K562 (cell line): ENCODE results near the gene GLIPR1. TPM values are rescaled to one million over a fixed set of nuclear protein-coding genes. Genes with fewer than 3 reads are reported as not detected.

Experiments used
- ATAC-seq: fragments of 200-7000 bp; cut with Tn5 transposase; 3 replicates; pipeline ENCODE4 v1.9.1; 2020; ENCODE audit warnings: moderate library complexity
- BruUV-seq: library from RNA; stranded (reverse); fragments of 400-500 nt; replicated peaks from 2 replicates; lab custom pipeline; 2021; lab: Mats Ljungman, UMichigan
- CTCF ChIA-PET: fragments of 300-600 bp; formaldehyde crosslinking; extraction: SDS; loops from one replicate; lab custom pipeline; 2021; ENCODE audit warnings: low intra/inter-chr PET ratio; lab: Yijun Ruan, JAX
- POLR2A ChIA-PET: fragments of 300-600, 350-650 bp; sonication (Branson Sonifier 250); formaldehyde crosslinking; extraction: SDS; loops from one replicate; lab custom pipeline; 2021; ENCODE audit warnings: antibody characterized with exemption, inconsistent platforms; lab: Yijun Ruan, JAX
- DNase-seq, 4 experiments: peaks; one replicate each; pipeline versions ENCODE4 v3.0.0 to v3.0.0-alpha.2; 2011 to 2018; ENCODE audit warnings: low spot score in 3 of 4, mixed read lengths in 3 of 4; ENCODE audit errors: extremely low read depth in 1 of 4
- FAIRE-seq: peaks from 2 replicates; lab custom pipeline; 2011; peaks lifted over from hg19 to GRCh38; lab: Jason Lieb, UNC
- H2AFZ ChIP-seq: 2 replicates; pipeline ENCODE4 v1.6.0; 2011; ENCODE audit warnings: low read depth, low read length, control low read depth, inconsistent platforms
- H3K27ac ChIP-seq: fragments of 200-600 bp; 3 replicates; pipeline ENCODE4 v1.8.0; 2011; ENCODE audit warnings: low read depth, mild to moderate bottlenecking, control low read depth, inconsistent platforms, low read length, moderate library complexity, mixed read lengths; ENCODE audit errors: extremely low read depth
- H3K27me3 ChIP-seq, 2 experiments: fragments of 300-600 bp in 1 of 2; 2 replicates in 1 of 2; 3 replicates in 1 of 2; pipeline versions ENCODE4 v1.6.0 to v1.8.0; 2011; ENCODE audit warnings: inconsistent platforms in 2 of 2, low read length in 2 of 2, mild to moderate bottlenecking in 1 of 2, mixed read lengths in 1 of 2, moderate library complexity in 1 of 2; ENCODE audit not compliant: control insufficient read depth in 2 of 2, insufficient read depth in 2 of 2
- H3K36me3 ChIP-seq: fragments of 300-600 bp; 3 replicates; pipeline ENCODE4 v1.8.0; 2011; ENCODE audit warnings: mild to moderate bottlenecking, low read length, inconsistent platforms; ENCODE audit not compliant: control insufficient read depth, insufficient read depth
- H3K4me1 ChIP-seq, 2 experiments: fragments of 200-600 bp in 1 of 2; replicated peaks in 1 of 2; 2 replicates in 1 of 2; 3 replicates in 1 of 2; pipeline versions ENCODE4 v1.5.1 to v1.8.0; 2011; ENCODE audit warnings: inconsistent platforms in 2 of 2, low read length in 2 of 2, mild to moderate bottlenecking in 1 of 2, mixed read lengths in 1 of 2, moderate library complexity in 1 of 2; ENCODE audit not compliant: control insufficient read depth in 2 of 2, insufficient read depth in 2 of 2
- H3K4me2 ChIP-seq: 2 replicates; pipeline ENCODE4 v1.6.1; 2011; ENCODE audit warnings: low read length, control low read depth, inconsistent platforms, mixed read lengths; ENCODE audit not compliant: insufficient read depth
- H3K4me3 ChIP-seq: fragments of 200-600 bp; sonication (generic), shearing (Covaris generic); 2 replicates; pipeline ENCODE4 v1.5.1; 2016; ENCODE audit warnings: control low read depth, inconsistent platforms
- H3K79me2 ChIP-seq: fragments of 200-600 bp; 3 replicates; pipeline ENCODE4 v1.8.0; 2011; ENCODE audit warnings: low read length, inconsistent platforms; ENCODE audit not compliant: control insufficient read depth, insufficient read depth
- H3K9ac ChIP-seq, 2 experiments: 2 replicates each; pipeline versions ENCODE4 v1.6.0 to v1.6.1; 2011; ENCODE audit warnings: low read depth in 2 of 2, low read length in 2 of 2, control low read depth in 1 of 2, inconsistent platforms in 1 of 2, mild to moderate bottlenecking in 1 of 2, mixed read lengths in 1 of 2; ENCODE audit not compliant: insufficient read depth in 1 of 2
- H3K9me1 ChIP-seq: one replicate; pipeline ENCODE4 v1.6.0; 2011; ENCODE audit warnings: inconsistent platforms, mild to moderate bottlenecking, low read length, moderate library complexity; ENCODE audit not compliant: control insufficient read depth, insufficient read depth
- H3K9me3 ChIP-seq: replicated peaks from 2 replicates; pipeline ENCODE4 v1.5.1; 2011; ENCODE audit warnings: low read depth, low read length, inconsistent platforms; ENCODE audit not compliant: control insufficient read depth, insufficient read depth
- H4K20me1 ChIP-seq: replicated peaks from 2 replicates; pipeline ENCODE4 v1.6.1; 2011; ENCODE audit warnings: low read length, inconsistent platforms, mixed read lengths; ENCODE audit not compliant: control insufficient read depth, insufficient read depth
- EHMT2 ChIP-seq: fragments of 450-650 bp; IDR thresholded peaks from 2 replicates; pipeline ENCODE4 v1.6.1; 2018; ENCODE audit warnings: antibody characterized with exemption
- POLR3G ChIP-seq: IDR thresholded peaks from 2 replicates; pipeline ENCODE4 v1.6.1; 2011; ENCODE audit not compliant: insufficient read length, insufficient replicate concordance; ENCODE audit errors: extremely low read depth
- SRSF3 ChIP-seq: fragments of 200-400 bp; formaldehyde crosslinking; IDR thresholded peaks from 2 replicates; pipeline ENCODE4 v1.6.1; 2016; ENCODE audit warnings: mild to moderate bottlenecking, low read length, moderate library complexity; ENCODE audit not compliant: insufficient read depth
- WGBS: fragments of 100-300 bp; shearing (Covaris generic); methylation state at CpG from one replicate; pipeline ENCODE4 v1.1.6; 2016; ENCODE audit warnings: low coverage, mixed read lengths; ENCODE audit not compliant: insufficient coverage; ENCODE audit errors: missing lambda C conversion rate; 5-methylcytosine and 5-hydroxymethylcytosine counted together
- in situ Hi-C: fragments of 300-500 bp; cut with MboI; formaldehyde crosslinking; loops from 4 replicates; pipeline ENCODE4 v1.15.0; 2018; ENCODE audit warnings: inconsistent platforms, mixed read lengths
- intact Hi-C: fragments of 100-400 bp; cut with micrococcal nuclease; formaldehyde crosslinking; loops from 2 replicates; pipeline ENCODE4 v1.14.2; 2022
- polyA plus RNA-seq, 8 experiments: library from polyadenylated mRNA; depleted of rRNA in 4 of 8; stranded (reverse) in 5 of 8; unstranded in 3 of 8; fragments of >200 nt; fragmentation: Nextera tagmentation in 2 of 8; fragmentation: Illumina TruSeq in 1 of 8; extraction: Ambion mirVana in 2 of 8; extraction: Trizol in 1 of 8; gene quantifications; 2 replicates each; pipeline versions ENCODE4 v1.2.1 to v1.2.3, GENCODE V29; 2011 to 2014; ENCODE audit warnings: inconsistent platforms in 1 of 8, missing spikeins in 1 of 8
- total RNA-seq, 7 experiments: library from RNA; depleted of rRNA in 6 of 7; stranded (reverse); fragments of >200 nt in 6 of 7; fragmentation: Illumina TruSeq in 2 of 7; extraction: Trizol in 2 of 7; gene quantifications; 2 replicates each; pipeline versions ENCODE4 v1.2.1 to v1.2.3, GENCODE V29; 2011 to 2021; ENCODE audit warnings: low replicate concordance in 1 of 7
- TF ChIP-seq, protein P1 (sequence below): fragments of 250-450 bp; sonication (Bioruptor Pico); IDR thresholded peaks from 2 replicates; pipeline ENCODE4 v1.5.0; 2021
- TF ChIP-seq, protein P2 (sequence below): fragments of 200-600 bp; sonication (generic); IDR thresholded peaks from one replicate; pipeline ENCODE4 v1.6.1; 2012; ENCODE audit warnings: mild to moderate bottlenecking, low read depth, low read length, inconsistent platforms

GLIPR1 gene
- total and polyA plus RNA-seq, 9 of the 15 experiments (the other 6 are each of a cell fraction or from before 2014, with no cell fraction given): 0.26 to 2.1 (median 1.2) TPM

DNA sequence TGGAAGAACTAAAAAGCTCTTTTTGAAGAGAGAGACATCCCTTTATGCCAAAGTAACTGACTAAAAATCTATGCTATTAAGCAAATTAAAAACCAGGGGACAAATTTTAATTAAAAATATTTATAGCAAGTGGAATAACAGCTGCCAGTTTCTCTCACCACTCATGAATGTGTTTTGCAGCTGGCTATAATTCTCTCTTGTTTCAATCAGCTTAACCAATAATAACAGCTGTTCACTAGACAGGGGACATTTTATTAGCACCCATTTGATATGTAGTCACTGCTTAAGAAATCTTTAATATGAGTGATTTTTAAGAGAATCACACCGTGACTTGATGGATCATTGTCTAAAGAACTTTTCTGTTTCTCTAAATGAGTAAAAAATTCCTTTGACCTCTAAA, 65.1 kb downstream of the GLIPR1 start:
- Histone ChIP-seq H3K27ac (no peak overlapping the region), H4K20me1 (no peaks in the 10 kb centered on the region), H3K4me1 (no peaks in the 10 kb centered on the region), H3K36me3 (no peaks in the 10 kb centered on the region), H3K9me1 (no peaks in the 10 kb centered on the region), H3K4me2 (no peak overlapping the region), H3K79me2 (no peaks in the 10 kb centered on the region), H3K4me3 (no peak overlapping the region), H3K9me3 (no peaks in the 10 kb centered on the region), H2AFZ (no peak overlapping the region), H3K27me3 (no peaks in the 10 kb centered on the region), H3K9ac (no peak overlapping the region)
- no TSS peak for BruUV-seq
- ChIA-PET CTCF (no interaction called here), POLR2A (no interaction called here)
- no peak for ATAC-seq
- TF ChIP-seq POLR3G (no peak), SRSF3 (no peak), EHMT2 (no peak)
- TF ChIP-seq, protein P1, sequence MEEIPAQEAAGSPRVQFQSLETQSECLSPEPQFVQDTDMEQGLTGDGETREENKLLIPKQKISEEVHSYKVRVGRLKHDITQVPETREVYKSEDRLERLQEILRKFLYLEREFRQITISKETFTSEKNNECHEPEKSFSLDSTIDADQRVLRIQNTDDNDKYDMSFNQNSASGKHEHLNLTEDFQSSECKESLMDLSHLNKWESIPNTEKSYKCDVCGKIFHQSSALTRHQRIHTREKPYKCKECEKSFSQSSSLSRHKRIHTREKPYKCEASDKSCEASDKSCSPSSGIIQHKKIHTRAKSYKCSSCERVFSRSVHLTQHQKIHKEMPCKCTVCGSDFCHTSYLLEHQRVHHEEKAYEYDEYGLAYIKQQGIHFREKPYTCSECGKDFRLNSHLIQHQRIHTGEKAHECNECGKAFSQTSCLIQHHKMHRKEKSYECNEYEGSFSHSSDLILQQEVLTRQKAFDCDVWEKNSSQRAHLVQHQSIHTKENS (CRISPR knock-in tag): no peak
- TF ChIP-seq, protein P2, sequence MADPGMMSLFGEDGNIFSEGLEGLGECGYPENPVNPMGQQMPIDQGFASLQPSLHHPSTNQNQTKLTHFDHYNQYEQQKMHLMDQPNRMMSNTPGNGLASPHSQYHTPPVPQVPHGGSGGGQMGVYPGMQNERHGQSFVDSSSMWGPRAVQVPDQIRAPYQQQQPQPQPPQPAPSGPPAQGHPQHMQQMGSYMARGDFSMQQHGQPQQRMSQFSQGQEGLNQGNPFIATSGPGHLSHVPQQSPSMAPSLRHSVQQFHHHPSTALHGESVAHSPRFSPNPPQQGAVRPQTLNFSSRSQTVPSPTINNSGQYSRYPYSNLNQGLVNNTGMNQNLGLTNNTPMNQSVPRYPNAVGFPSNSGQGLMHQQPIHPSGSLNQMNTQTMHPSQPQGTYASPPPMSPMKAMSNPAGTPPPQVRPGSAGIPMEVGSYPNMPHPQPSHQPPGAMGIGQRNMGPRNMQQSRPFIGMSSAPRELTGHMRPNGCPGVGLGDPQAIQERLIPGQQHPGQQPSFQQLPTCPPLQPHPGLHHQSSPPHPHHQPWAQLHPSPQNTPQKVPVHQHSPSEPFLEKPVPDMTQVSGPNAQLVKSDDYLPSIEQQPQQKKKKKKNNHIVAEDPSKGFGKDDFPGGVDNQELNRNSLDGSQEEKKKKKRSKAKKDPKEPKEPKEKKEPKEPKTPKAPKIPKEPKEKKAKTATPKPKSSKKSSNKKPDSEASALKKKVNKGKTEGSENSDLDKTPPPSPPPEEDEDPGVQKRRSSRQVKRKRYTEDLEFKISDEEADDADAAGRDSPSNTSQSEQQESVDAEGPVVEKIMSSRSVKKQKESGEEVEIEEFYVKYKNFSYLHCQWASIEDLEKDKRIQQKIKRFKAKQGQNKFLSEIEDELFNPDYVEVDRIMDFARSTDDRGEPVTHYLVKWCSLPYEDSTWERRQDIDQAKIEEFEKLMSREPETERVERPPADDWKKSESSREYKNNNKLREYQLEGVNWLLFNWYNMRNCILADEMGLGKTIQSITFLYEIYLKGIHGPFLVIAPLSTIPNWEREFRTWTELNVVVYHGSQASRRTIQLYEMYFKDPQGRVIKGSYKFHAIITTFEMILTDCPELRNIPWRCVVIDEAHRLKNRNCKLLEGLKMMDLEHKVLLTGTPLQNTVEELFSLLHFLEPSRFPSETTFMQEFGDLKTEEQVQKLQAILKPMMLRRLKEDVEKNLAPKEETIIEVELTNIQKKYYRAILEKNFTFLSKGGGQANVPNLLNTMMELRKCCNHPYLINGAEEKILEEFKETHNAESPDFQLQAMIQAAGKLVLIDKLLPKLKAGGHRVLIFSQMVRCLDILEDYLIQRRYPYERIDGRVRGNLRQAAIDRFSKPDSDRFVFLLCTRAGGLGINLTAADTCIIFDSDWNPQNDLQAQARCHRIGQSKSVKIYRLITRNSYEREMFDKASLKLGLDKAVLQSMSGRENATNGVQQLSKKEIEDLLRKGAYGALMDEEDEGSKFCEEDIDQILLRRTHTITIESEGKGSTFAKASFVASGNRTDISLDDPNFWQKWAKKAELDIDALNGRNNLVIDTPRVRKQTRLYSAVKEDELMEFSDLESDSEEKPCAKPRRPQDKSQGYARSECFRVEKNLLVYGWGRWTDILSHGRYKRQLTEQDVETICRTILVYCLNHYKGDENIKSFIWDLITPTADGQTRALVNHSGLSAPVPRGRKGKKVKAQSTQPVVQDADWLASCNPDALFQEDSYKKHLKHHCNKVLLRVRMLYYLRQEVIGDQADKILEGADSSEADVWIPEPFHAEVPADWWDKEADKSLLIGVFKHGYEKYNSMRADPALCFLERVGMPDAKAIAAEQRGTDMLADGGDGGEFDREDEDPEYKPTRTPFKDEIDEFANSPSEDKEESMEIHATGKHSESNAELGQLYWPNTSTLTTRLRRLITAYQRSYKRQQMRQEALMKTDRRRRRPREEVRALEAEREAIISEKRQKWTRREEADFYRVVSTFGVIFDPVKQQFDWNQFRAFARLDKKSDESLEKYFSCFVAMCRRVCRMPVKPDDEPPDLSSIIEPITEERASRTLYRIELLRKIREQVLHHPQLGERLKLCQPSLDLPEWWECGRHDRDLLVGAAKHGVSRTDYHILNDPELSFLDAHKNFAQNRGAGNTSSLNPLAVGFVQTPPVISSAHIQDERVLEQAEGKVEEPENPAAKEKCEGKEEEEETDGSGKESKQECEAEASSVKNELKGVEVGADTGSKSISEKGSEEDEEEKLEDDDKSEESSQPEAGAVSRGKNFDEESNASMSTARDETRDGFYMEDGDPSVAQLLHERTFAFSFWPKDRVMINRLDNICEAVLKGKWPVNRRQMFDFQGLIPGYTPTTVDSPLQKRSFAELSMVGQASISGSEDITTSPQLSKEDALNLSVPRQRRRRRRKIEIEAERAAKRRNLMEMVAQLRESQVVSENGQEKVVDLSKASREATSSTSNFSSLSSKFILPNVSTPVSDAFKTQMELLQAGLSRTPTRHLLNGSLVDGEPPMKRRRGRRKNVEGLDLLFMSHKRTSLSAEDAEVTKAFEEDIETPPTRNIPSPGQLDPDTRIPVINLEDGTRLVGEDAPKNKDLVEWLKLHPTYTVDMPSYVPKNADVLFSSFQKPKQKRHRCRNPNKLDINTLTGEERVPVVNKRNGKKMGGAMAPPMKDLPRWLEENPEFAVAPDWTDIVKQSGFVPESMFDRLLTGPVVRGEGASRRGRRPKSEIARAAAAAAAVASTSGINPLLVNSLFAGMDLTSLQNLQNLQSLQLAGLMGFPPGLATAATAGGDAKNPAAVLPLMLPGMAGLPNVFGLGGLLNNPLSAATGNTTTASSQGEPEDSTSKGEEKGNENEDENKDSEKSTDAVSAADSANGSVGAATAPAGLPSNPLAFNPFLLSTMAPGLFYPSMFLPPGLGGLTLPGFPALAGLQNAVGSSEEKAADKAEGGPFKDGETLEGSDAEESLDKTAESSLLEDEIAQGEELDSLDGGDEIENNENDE: no peak
- 5% methylated on average over 1 of the region's 1 CpG for WGBS
- no peak for FAIRE-seq
- intact Hi-C loops: no loop called here
- no peak for DNase-seq
- in situ Hi-C loops: no loop called here
